Skeletal muscle cell (primary cell): ENCODE data around the gene LCOR.
"Not testable (repeated sequence)": the region's sequence is repeated elsewhere in the genome, so short reads cannot be mapped to it uniquely, and the experiment has no call there.

Source experiments
- DNase-seq: peaks from one replicate; pipeline ENCODE4 v3.0.0-alpha.2; 2010; ENCODE audit warnings: low read depth
- H3K4me3 ChIP-seq: 2 replicates; pipeline ENCODE4 v1.5.1; 2011; ENCODE audit warnings: low read depth, mild to moderate bottlenecking, control low read depth, low read length, moderate library complexity

The LCOR gene

DNA sequence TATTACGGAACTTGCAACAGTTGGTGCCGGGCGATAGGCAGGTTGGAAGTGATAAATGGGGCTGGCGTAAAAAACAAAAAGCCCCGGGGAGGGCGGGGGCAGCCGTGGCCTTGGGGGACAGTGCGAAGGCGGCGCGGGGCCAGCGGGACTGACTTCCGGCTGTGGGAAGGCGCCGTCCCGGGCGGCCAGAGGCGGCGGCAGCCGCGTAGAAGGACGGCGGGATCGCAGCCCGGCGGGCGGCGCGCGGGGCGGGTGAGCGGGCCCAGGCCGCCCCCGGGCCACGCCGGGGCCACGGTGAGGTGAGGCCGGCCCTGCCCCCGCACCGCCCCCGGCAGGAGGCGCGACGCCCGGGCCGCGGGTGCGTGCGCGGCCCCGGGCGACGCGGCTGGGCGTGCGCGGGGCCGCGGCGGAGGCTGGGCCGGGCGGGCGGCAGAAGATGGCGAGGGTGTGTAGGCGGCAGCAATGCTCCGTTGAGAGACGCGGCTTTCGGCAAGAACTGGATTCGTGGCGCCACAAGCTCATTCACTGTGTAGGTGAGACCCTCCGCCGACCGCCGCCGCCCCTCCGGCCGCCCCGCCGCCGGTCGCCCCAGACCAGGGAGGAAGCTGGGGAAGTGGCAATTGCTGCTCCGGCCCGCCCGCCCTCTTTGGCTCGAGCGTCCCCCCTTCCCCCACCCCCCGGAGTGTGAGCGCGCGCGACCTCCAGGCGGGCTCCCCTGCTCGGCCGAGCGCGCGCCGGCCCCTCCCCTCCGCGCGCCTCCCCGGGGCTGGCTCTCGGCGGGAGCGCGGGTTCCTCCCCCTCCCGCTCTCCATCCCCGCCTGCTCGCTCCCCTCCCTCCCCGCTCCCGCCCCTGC is at the start of gene LCOR:
TSS of gene LCOR (plus strand) at position 432 of the 854 bp plus-strand sequence. CDS start 116,760 bp downstream, outside the sequence.
- peak within 1 kb of the TSS; percentile 83 for H3K4me3 ChIP-seq
- DNase-seq: peak; percentile 73

DNA sequence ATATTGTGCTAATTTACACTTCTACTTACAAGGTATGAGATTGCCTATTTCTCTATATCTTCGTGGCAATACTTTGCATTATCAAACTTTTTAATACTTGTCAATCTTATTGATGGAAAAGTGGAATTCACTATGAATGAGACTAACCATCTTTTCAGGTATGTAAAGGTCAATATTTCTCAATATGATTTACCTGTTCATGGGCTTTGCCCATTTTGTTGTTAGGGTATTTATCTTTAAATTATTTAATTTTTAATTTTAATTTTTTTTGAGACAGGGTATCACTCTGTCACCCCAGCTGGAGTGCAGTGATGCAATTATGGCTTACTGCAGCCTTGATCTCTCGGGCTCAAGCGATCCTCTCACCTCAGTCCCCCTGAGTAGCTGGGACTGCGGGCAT is 47.8 kb upstream of the LCOR start:
- no peak overlapping the region for H3K4me3 ChIP-seq
- no peak for DNase-seq

DNA sequence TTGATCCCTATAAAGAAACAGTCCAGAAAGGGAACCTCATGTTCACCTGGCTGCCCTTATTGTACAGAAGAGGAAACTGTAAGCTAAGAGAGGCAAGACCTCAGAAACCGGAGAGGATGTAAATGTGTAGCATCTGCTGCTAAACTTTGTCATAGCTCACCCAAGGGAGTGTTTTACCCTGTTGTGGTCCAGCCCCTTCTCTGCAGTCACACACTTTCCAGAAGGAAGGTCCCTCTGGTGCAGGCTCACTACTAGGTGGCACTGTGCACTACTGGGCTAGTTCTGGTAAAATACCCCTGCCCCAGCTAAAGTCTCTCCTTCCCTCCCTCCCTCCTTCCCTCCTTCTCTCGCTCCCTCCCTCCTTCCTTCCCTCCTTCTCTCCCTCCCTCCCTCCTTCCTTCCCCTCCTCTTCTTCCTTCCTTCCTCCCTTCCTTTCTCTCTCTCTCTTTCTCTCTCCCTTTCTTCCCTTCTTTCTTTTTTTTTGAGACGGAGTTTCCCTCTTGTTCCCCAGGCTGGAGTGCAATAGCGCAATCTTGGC is 42.5 kb upstream of the LCOR start:
- no peak for DNase-seq
- no peak overlapping the region for H3K4me3 ChIP-seq

DNA sequence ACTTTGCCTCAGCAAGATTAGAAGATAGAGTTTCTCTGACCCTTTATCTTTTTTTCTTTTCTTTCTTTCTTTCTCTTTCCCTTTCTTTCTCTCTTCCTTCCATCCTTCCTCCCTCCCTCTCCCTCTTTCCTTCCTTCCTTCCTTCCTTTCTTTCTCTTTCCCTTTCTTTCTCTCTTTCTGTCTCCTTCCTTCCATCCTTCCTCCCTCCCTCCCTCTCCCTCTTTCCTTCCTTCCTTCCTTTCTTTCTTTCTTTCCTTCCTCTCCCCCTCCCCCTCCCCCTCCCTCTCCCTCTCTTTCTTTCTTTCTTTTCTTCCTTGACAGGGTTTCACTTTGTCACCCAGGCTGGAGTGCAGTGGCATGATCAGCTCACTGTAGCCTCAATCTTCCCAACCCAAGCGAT is 40.2 kb upstream of the LCOR start:
- DNase-seq: no peak
- H3K4me3 ChIP-seq: no peak overlapping the region

DNA sequence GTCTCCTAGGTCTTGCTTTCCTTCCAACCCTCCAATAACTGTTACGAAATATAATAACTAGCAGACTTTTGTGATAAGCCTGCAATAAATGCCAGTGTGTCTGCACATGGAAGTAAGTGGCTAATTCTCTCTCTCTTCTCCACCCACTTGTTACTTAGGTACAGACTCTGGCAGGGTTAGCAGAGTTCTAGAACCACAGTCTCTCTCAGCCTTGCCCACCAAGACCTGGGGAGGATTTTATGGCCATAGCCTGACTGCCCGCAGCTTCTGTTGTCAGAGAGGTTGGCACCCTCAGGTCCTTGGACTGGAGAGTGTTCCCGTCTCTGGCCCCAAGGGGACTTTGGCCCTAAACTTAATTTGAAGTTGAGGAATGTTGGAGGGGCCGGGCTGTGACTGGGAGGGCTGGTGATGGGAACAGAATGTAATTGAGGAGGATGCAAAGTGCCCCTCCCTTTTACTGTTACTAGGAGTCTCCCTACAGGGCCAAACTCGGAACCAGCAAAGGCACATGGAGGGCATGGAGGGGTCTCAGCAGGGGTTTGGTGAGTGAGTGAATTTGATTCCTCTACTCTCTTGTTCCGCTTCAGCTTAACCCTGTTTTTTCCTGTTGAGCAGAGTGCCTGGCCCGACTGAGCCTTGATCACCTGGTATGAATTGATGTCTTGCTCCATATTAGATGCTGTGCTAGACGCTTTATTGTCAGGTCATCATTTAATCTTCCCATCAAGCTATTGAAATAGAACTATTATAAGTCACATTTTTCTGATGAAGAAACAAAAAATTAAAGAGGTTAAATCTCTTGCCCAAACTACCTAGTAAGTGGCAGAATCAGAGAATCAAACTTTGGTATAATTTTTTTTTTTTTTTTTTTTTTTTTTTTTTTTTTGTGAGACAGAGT is 37.0 kb upstream of the LCOR start:
- no peak for DNase-seq
- H3K4me3 ChIP-seq: no peak overlapping the region

DNA sequence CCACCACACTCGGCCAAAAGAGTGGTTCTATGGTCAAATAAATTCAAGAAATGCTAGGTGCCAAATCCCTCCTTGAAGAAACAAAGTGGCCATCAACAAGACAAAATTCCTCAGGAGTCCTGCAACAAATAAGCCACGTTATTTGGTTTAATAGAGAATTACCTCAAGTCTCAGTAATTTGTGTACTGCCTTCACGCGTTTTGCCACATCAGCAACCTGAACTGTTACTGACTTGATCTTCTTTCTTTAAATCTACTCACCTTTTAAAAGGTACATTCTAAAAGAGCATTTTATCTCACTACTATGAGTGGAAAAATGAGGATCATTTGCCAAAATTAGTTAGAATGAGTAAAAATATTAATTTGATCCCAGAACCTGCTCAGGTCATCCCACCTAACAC is 34.6 kb upstream of the LCOR start:
- no peak overlapping the region for H3K4me3 ChIP-seq
- no peak for DNase-seq

DNA sequence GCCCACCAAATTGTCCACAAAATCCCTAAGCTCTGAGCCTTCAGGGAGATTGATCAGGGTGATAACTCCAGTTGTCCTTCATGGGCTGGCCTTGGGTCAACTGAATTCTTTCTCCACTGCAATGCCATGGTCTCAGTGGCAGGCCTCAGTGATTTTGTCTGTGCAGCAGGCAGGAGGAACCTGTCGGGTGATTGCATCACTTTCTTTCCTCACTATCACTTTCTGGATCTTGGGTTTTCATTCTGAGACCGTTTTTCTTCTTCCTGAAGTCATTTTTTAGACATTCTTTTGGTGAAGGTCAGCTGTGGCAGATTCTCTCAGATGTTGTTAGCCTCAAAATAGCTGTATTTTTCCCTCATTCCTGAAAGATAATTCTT is 28.8 kb upstream of the LCOR start:
- no peak for DNase-seq
- H3K4me3 ChIP-seq: no peak overlapping the region

DNA sequence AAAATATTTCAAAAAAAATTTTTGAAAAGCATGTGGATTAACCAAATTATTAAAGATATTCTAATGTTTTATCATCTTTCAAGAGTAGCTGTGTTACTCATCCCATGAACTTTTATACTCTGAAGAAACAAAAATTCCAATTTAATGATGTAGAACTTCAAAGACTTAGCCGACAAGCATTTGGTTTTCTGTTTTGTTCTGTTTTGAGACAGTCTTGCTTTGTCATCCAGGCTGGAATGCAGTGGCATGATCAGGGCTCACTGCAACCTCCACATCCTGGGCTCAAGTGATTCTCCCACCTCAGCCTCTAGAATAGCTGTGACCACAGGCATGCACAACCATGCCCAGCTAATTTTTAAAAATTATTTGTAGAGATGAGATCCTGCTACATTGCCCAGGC is 17.8 kb upstream of the LCOR start:
- H3K4me3 ChIP-seq: no peak overlapping the region
- DNase-seq: peak; percentile 37

DNA sequence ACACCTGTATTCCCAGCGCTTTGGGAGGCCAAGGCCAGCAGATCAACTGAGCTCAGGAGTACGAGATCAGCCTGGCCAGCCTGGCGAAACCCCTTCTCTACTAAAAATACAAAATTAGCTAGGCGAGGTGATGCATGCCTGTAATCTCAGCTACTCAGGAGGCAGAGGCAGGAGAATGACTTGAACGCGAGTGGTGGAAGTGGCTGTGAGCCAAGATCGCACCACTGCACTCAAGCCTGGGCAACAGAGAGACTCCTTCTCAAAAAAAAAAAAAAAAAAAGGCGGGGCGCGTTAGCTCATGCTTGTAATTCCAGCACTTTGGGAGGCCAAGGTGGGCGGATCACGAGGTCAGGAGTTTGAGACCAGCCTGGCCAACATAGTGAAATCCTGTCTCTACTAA is 13.1 kb upstream of the LCOR start:
- H3K4me3 ChIP-seq, DNase-seq: not testable (repeated sequence)

DNA sequence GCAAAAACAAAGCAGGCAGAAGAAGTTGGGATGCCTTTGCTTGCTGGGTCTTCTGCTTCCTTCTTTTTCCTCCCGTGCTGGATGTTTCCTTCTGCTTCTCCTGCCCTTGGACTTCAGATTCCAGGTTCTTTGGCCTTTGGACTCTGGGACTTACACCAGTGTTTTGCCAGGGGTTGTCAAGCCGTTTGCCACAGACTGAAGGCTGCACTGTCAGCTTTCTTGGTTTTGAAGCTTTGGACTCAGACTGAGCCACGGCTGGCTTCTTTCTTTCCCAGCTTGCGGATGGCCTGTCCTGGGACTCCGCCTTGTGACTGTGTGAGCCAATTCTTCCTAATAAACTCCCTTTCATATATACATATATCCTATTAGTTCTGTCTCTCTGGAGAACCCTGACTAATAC is 11.3 kb upstream of the LCOR start:
- no peak for DNase-seq
- H3K4me3 ChIP-seq: no peak overlapping the region

DNA sequence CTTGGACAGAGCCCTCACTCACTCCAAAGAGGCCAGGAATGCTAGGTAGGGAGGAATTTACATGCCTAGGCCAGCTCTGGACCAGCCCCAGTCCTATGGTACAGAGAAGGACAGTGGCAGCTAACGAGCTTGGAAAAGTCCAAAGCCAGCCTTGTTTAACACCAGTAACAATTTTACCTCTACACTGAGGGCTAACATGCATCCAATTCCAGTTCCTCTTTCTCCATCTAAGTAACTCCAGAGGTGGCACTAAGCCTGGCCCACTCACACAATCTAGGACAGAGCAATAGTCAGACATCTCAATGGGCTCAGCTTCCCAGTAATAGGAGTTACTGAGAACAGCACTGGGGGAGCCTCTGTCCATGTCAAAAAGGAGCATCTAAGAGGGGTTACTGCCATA is 5.7 kb upstream of the LCOR start:
- H3K4me3 ChIP-seq: no peak overlapping the region
- no peak for DNase-seq

DNA sequence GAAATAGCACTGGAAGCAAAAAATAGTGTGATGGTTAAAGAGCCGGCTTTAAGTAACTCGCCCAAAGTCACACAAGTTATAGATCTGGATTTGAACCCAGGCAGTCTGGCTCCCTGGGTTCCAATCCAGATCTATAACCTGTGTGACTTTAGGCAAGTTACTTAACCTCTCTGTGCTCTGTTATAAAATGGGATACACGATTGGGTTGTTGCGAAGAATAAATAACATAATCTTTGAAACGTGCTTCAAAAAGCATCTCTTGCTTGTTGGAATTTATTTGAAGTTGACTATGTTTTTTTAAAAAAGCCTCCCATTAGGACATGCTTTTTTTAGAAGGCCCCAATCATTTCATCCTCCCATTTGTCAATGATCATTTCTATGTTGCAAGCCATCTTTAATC is 3.5 kb upstream of the LCOR start:
- no peak for DNase-seq
- no peak overlapping the region for H3K4me3 ChIP-seq

DNA sequence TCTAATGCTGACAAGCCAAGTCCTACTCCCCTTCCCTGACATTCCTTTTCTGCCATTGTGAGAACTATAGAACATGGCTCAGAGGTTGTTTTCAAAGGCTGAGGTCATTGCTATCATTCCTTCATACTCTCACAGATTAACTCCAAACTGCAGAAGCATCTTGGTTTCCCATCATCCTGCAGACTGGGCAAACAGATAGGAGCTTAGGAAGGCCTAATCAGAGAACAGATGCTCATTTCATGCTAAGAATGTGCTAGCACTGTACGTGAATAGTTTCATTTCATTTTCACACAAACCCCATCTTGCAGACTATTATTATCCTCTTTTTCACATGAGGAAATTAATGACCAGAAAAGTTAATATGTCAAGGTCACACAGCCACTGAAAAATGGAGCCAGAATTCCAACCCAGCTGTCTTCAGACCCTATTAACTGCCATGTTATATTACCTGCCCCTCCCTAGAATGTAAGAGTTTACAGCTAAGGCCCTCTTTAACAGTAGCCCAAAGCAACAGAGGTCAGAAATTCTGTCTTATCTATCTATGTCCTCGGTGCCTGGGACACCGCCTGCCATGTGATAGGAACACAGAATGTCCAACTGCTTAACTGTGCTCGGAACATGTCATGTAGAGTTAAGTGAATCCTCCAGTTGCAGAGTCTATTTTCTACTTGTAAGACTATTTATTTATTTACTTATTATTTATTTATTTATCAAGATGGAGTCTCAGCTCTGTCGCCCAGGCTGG is 2.9 kb upstream of the LCOR start:
- H3K4me3 ChIP-seq: no peak overlapping the region
- DNase-seq: no peak

DNA sequence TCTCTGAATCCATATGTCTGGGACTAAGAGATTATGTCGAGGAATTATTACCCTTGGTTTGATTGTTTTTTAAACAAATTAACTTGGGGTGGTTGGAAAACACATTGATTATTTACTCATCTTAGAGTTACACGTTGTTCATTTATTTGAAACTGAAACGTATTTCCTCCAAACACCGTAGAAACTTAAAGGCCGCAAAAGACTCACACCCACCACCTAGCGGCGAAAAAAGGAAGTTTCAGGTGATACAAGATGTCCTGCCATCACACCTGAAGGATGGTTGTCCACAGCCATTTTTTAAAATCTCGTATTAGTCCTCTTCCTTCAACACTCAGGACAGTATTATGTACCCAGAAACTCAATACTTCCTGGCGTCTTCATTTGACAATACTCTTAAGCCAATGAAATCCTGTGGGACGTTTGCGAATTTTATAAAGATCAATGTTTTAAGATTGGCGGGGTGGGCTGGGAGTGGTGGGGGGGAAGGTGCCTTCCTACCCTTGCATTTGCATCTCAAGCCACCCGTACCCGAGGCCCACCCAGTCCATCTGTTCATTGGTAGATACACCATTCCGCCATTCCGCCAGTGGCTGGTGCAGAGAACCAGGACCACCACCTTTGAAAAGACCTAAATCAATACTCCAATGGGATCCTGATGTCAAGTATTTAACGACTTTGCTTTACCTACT is 1.4 kb upstream of the LCOR start:
- DNase-seq: no peak
- no peak overlapping the region for H3K4me3 ChIP-seq

DNA sequence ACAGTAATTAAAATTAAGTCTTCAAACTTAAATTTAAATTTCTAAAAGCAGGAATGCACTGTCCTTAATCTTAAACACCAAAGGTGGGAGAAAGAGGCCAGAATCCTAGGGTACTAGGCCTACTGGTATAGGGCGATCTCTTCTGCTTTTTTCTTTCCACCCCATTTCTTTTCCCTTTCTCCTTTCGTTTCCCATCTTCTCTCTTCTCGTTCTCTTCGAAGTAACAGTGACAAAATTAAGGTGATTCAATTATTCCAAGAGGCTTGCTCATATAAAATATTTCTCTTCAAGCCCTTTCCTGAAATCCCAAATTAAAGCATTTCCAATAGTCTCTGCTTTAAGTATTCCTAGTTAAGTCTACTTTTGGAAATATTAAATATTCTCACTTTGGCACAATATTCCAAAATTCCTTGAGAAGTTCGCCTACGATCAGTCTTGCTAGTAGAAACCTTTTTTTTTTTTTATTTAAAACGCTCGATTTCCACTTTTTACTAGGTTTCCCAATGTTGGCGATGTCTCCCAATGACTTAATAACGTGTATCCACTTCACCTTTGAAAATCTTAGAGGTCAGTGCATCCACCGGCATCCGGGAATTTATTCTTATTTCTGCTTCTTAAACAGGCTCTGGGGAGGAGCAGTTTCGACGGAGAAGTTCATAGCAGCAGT is 765 bp upstream of the LCOR start:
- peak overlapping the region; percentile 49 for H3K4me3 ChIP-seq
- DNase-seq: no peak

DNA sequence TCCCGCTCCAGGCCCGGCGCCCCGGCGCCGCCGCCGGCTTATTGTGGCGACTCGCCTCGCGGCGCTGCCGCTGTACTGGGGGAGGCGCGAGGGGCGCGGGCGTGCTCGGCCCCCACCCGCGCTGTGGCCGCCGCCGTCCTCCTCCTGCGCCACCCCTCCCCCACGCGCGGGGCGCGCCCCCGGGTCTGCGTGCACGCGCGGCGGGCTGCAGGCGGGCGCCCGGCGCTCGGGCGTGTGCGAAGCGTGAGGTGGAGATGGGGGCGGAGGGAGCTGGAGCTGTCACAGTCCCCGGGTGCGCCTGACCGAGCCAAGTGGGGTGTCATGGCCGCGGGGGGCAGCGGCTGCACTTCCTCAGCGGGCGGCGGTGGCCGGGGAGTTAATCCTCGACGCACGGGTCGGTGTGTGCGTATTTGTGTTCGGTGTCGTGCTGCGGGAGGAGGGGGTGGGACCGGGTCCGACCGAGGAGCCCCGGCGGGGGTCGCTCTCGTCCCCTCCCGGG is 672 bp downstream of the LCOR start:
- H3K4me3 ChIP-seq: peak overlapping the region; percentile 83
- DNase-seq: peak; percentile 23

DNA sequence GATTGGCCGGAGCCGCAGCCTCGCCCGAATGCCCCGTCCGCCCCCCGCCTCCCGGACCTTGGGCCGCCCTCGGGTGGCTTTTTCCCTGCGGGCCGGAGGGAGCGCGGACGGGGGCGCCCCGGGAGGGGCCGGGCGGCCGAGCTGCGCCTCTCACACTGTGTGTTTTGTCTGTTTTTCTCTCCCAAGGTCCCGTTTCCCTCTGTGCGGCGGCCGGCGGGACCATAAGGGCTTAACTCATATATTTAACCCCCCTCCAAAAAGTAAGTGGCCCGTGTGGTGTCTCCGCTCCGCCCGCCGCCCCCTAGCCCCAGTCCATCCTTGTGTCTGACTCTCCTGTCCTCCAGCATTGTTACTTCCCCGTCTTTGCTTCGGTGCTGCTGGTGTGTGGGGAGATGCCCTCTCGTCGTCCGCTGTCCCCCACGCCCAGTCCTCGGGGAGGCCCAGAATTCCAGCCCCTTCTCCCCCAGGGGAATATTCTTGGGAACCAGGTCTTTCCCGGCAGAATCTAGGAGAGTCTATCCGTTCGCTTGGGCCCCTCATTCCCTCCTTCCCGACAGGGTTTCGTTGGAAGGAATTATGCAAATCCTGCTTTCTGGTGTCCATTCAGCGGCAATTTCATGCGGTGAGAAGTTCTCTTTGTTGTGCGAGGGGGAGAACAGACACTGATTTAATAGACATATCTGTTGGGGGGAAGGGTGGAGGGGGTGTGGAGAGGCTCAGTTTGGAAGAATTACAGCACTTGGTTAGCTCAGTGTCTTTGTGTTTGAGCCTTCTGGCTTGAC is 1.3 kb downstream of the LCOR start:
- peak overlapping the region; percentile 83 for H3K4me3 ChIP-seq
- DNase-seq: no peak

DNA sequence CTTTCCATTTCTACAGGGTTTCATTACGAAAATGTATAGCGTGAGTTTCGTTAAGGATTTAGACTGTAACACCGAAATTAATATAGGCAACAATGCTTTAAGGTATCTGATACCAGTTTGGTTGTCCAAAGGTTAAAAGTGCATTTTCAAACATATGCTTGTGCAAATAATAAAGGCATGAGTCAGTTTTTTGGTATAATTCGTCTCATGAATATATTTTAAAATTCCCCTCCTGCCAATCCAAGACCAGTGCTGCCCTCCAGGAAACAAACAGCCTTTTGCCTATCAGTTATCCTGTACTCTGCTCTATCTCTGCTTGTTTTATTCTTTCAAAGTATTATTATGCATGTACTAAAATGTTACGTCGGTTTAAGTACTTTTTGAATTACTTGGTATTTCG is 2.0 kb downstream of the LCOR start:
- no peak for DNase-seq

More for the DNA sequence above, 2.0 kb downstream of the LCOR start:
- H3K4me3 ChIP-seq: peak overlapping the region; percentile 83
